ENCODE data around the gene MRPL28. TPM values are rescaled to one million over a fixed set of nuclear protein-coding genes. Genes with fewer than 3 reads are reported as not detected.
"Not testable (repeated sequence)": the region's sequence is repeated elsewhere in the genome, so short reads cannot be mapped to it uniquely, and the experiment has no call there.

Gene MRPL28
- total RNA-seq, 1 experiment from 2014 or later: 61.4 TPM

GRCh38 chr16:378821-379182 is 8.5 kb upstream of the MRPL28 start:
- Histone ChIP-seq H3K36me3 (ENCODE audit: control insufficient read depth in 1 of 2, insufficient read depth in 2 of 2, low read length in 2 of 2) (no peaks in the 10 kb centered on the region), H4K20me1 (ENCODE audit: insufficient read depth) (no peaks in the 10 kb centered on the region), H3K27me3 (ENCODE audit: insufficient read depth, low read length) (no peaks in the 10 kb centered on the region), H3K9me3 (ENCODE audit: control insufficient read depth in 1 of 2, insufficient read depth in 1 of 2, low read depth in 1 of 2, low read length in 2 of 2) (no peaks in the 10 kb centered on the region), H3K4me1 (ENCODE audit: control insufficient read depth in 1 of 2, insufficient read depth in 2 of 2, low read length in 2 of 2) (peaks cover 2 to 12% of the 10 kb centered on the region in 2 experiments; a peak in 3 of 4 replicates), H3K9me2 (ENCODE audit: insufficient read depth) (no peaks in the 10 kb centered on the region), H3K9ac (ENCODE audit: low read length) (no peak overlapping the region), H3K4me3 (replicated peaks in 1 of 2; ENCODE audit: low read depth in 1 of 2, low read length in 2 of 2) (no peak overlapping the region), H3K79me2 (ENCODE audit: insufficient read depth, low read length) (peaks cover 7% of the 10 kb centered on the region; the same call in 1 of the 2 replicates), H2AFZ (ENCODE audit: low read depth, low read length, poor library complexity, severe bottlenecking) (no peak overlapping the region), H3K27ac (ENCODE audit: low read depth, low read length) (no peak overlapping the region), H3K4me2 (ENCODE audit: low read length) (no peak overlapping the region)
- intact Hi-C loops (cut with micrococcal nuclease): no loop called here
- ChIA-PET CTCF (no interaction called here), RAD21 (ENCODE audit: low non-redundant PET in 1 of 2, low total read pairs in 2 of 2, uncharacterized antibody in 2 of 2, unreplicated experiment in 2 of 2) (no interaction called here), POLR2A (no interaction called here)
- TF ChIP-seq EZH2 (IDR thresholded peaks at IDR 0.05) (no peak), MAX (IDR thresholded peaks at IDR 0.05) (no peak), SIN3A (IDR thresholded peaks at IDR 0.05; ENCODE audit: low read depth) (no peak), YY1 (IDR thresholded peaks at IDR 0.05; ENCODE audit: extremely low read depth, insufficient replicate concordance, low read depth, low read length) (no peak), JUND (IDR thresholded peaks at IDR 0.05) (no peak), FOSL1 (IDR thresholded peaks at IDR 0.05; ENCODE audit: low read depth) (no peak), SRF (IDR thresholded peaks at IDR 0.05; ENCODE audit: low read depth) (no peak), CTCF (IDR thresholded peaks at IDR 0.05 in 2 of 3, conservative IDR thresholded peaks at IDR 0.05 in 1 of 3; ENCODE audit: borderline replicate concordance in 1 of 3, insufficient read depth in 1 of 3, low read depth in 2 of 3, low read length in 2 of 3) (no peak), ZFX (IDR thresholded peaks at IDR 0.05) (no peak), ZBTB33 (IDR thresholded peaks at IDR 0.05; ENCODE audit: extremely low read depth, insufficient replicate concordance, low read length) (no peak), POLR2AphosphoS5 (IDR thresholded peaks at IDR 0.05; ENCODE audit: low read depth, low read length) (no peak), EZH2phosphoT487 (IDR thresholded peaks at IDR 0.05; ENCODE audit: borderline replicate concordance) (no peak)
- BruUV-seq (replicated peaks): no TSS peak
- DNase-seq (ENCODE audit: low read depth, low spot score) (no peak), ATAC-seq (no peak)

- H2AFZ ChIP-seq (ENCODE audit: low read depth, low read length, poor library complexity, severe bottlenecking); H3K9me3 ChIP-seq (ENCODE audit: control insufficient read depth in 1 of 2, insufficient read depth in 1 of 2, low read depth in 1 of 2, low read length in 2 of 2); H3K4me1 ChIP-seq (ENCODE audit: control insufficient read depth in 1 of 2, insufficient read depth in 2 of 2, low read length in 2 of 2); H3K79me2 ChIP-seq (ENCODE audit: insufficient read depth, low read length); H4K20me1 ChIP-seq (ENCODE audit: insufficient read depth); intact Hi-C loops (cut with micrococcal nuclease); H3K4me2 ChIP-seq (ENCODE audit: low read length); DNase-seq (ENCODE audit: low read depth, low spot score); CTCF ChIA-PET; BruUV-seq (replicated peaks); H3K36me3 ChIP-seq (ENCODE audit: control insufficient read depth in 1 of 2, insufficient read depth in 2 of 2, low read length in 2 of 2); H3K4me3 ChIP-seq (replicated peaks in 1 of 2; ENCODE audit: low read depth in 1 of 2, low read length in 2 of 2); POLR2A ChIA-PET; H3K27me3 ChIP-seq (ENCODE audit: insufficient read depth, low read length); RAD21 ChIA-PET (ENCODE audit: low non-redundant PET in 1 of 2, low total read pairs in 2 of 2, uncharacterized antibody in 2 of 2, unreplicated experiment in 2 of 2); H3K27ac ChIP-seq (ENCODE audit: low read depth, low read length); H3K9ac ChIP-seq (ENCODE audit: low read length); H3K9me2 ChIP-seq (ENCODE audit: insufficient read depth); ATAC-seq: not testable (repeated sequence)
These were observed 7.9 kb upstream of the MRPL28 start for GRCh38 chr16:378113-378820.

Measured in HCT116 (cell line).